Measurements from ENCODE around the gene ZFY.

ZFY gene

DNA sequence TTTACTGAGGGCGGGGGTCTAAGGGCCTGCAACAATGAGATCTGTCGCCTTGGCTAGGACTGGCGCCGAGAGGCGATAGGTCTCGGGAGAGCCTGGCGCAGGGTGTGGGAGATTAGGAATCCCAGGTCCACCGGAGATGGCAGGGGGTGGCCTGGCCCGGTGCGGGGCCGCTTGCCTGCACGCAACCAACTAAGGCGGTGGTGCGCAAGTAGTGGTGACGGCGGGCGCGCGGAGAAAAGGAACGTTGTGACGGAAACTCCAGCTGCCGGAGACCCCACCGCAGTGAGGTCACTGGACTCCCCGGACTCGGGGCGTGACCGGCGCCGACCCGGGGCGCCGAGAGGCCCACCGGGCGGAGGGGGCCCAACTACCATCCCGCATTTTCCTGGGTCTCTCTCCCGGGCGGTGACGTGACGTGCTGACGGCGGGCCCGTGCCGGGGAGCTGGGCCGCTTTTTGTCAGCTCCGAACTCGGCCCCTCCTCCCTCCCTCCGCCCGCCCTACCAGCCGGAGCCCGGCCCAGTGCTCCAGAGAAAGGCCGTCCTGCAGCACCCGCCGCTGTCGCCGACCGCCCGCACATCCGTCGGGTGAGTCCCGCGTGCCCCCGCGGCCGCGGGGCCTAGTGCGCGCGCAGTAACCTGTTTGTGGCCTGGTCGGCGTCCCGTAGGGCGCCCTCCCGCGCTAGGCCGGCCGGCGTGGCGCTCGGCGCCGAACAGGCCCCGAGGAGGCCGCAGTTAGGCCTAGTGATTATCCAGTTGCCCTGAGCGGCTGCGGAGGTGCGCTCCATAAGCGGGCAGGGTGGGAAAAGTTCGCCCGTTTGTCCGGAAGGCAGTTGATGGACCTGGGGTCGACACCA lies at the start of gene ZFY:
Gene ZFY, plus strand, starts transcription at position 521 of the 855 bp plus-strand sequence. CDS start 18,556 bp downstream, outside the sequence.
- peak; percentile 73 for DNase-seq

DNA sequence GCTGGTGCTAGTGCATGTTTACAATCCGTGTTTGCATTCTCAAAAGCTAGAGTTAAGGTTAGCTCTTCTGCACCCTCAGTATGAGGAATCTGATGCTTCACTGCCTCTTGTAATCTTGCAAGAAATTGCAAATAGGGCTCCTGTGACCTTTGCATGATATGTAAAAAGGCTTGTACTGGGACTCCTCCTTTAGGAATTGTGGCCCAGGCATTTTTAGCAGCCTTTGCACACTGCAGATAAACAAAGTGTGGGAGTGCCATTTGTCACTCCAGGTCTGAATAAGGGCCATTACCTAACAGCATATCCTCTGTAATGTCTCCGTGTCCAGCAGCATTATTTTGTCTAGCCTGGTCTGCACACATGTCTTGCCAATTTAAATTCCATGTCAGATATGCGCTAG lies 49.3 kb upstream of the ZFY start:
- no peak for DNase-seq

DNA sequence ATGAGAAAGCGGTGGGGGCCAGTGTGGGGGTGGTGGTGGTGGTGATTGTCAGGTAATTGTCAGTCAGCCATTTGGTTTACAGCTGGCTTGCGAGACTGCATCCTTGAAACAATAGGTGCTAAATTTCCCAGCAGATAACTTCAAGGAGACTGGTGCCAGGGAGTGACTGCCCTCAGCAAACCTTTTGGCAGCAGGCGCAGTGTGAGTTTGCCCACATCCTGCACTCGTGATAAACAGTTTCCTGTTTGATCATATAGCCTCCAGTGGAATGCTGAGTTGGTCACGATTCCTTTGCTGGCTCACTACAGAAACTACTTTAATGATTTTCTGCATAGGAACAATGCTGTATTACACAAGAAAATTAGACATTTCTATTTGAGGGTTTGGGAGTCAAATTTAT lies 47.8 kb upstream of the ZFY start:
- peak; percentile 48 for DNase-seq

DNA sequence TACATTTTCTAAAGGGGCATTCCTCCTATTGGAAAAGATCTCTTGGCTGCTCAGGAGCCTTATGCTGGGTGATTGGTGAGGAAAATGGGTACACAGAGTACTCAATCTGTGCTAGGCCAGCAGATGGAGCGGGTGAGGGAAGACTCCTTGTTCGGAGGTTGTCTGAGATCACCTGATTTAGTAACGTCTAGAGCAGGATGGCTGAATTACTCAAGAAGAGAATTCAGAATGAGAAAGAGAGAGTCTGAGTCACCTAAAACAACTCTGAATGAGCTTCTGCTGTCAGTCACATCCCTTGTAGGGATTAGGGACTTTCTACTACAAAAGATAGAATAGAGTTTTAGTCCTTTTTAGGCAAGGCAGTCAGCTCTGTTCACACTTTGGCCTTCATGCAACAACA lies 47.2 kb upstream of the ZFY start:
- DNase-seq: peak; percentile 41

DNA sequence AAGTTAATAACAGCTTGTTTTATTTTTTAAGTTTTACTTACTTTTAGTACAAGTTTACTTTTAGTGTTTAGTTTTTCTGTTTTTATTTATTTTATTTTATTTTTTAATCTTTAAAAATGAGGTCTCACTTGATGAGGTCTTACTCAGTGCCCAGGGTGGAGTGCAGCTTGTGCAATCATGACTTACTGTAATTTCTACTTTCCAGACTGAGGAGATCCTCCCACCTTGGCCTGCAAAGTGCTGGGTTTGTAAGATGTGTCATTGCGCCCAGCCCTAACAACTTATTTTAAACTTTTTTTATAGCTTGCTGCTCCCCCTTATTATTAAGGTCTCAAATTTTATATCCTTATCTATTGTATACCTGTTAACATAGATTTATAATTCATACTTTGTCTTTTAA lies 41.7 kb upstream of the ZFY start:
- no peak for DNase-seq

DNA sequence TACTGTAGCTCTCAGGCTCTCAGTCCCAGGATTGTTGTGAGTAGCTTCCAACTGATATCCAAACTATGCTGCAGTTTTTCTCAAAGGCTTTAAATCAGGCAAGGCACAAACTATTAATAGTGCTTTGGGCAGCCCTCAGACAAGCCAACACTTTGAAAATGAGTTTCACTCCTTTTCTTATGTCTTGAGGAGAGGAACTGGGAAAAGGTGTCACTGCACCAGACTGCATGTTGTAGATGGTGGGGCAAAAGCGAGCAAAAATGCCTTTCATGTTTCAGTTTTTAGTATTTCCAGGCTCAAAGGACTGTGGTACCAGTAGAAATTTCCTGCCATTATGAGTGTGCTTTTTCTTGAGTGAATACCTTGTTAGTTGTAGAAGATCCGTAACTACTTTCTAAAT lies 39.1 kb upstream of the ZFY start:
- no peak for DNase-seq

DNA sequence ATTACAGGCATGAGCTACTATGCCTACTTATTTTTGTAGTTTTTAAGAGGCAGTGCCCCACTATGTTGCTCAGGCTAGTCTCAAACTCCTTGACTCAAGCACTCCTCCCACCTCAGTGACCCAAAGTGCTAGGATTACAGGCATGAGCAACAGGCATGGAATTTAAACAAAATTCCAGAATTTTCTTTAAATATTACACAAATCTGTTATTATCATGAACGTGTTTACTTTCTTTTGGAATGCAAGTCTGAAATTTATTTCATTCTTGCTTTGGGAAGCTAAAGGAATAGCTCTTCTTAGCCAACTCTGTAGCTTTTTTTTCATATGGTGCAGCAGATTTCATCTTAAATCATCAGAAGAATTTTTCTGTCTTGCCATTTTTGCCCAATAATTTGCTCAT lies 27.8 kb upstream of the ZFY start:
- no peak for DNase-seq

DNA sequence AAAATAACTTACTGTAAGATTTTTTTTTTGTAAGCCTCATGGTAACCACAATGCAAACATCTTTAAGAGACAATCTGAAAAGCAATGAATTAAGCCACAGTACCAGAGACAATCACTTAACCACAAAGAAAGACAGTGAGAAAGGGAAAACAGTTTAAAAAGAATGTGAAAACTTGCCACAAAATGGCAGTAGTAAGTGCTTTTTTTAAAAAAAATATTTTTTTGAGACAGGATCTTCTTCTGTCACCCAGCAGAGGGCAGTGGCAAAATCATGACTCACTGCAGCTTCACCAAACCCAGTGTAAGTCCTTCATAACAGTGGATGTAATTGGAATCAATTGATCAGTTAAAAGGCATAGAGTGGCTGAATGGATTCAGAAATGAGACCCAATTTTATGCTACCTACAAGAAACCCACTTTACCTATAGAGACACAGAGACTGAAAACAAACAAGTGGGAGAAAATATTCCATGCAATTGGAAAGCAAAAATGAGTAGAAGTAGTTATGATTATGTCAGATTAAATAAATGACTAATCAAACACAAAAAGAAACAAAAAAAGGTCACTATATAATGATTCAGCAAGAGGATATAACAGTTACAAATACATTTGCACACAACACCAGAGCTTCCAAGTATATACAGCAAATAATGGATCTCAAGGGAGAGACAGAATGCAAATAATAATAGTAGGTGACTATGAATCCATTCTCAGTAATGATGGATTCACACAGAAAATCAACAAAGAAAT lies 21.9 kb upstream of the ZFY start:
- DNase-seq: peak; percentile 44

DNA sequence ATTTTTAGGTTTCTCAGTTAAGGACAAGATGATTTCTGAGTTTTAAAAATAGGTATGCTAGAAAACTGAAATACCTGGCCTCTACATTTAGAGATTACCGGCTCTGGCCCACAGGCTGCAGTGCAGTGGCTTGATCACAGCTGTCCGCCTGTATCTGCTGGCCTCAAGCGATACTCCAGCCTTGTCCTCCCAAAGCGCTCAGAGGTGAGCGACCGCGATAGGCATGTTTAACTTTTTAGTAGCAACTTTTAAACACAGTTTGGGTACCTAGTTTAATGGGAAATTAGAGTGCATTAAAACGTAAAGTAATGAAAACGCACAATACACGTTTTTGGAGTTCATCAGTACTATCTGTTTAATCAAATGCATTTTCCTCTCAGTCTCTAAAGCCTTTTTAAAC lies 1.1 kb upstream of the ZFY start:
- DNase-seq: no peak

DNA sequence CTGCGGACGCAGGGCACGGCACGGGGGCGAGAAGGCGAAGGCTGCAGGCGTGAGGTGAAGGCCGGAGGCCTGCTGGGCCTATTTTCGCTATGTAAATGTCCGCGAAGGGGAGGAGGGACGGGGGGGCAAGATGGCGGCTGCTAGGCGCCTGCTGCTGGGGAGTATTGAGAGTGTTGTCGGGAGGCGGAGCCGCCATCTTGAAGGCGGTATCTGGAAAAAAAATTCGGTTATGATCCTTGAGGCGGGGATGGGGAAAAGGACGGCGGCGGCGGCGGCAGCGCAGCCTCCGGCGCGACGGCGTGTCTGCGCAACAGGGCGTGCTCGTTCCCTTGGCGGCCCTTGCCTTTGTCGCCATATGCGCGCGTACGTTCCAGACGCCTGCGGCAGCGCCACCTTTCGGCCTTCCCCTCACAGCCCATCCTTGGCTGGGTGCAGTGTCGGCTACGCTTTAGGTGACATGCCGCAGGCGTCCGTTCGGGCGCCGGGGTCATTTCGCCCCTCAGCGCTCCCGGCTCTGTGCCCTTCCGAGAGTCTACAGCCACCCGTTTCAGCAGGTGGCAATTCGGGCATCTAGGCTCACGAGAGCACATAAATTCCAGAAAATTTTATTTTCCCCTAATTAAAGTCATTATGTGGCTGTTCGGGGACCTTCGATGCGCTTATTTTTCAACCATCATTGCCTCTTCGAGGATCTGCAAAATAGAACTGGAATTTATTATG lies 695 bp downstream of the ZFY start:
- peak; percentile 91 for DNase-seq

DNA sequence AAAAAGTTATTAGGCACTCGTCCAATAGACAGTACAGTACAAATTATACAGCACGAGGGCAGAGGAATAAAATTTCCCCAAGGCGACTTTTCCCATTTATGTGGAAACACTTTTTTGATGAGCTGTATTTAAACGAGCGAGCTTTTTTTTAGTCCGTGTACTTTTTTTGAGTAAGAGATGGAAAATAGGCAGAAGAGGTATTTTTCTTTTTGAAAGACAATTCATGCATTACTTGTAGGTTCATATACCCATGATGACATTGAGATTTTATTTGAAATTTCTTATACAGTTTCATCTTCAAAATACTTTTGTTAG lies 1.2 kb downstream of the ZFY start:
- DNase-seq: no peak

DNA sequence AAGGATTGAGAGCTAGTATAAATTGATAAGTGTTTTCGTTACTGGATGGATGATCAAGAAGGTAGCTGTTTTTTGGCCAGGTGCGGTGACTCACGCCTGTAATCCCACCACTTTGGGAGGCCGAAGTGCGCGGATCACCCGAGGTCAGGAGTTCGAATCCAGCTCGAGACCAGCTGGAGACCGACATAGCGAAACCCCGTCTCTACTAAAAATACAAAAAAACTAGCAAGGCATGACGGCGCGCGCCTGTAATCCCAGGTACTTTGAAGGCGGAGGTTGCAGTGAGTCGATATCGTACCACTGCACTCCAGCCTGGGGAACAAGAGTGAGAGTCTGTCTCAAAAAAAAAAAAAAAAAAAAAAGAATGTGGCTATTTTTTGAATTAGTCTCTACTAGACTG lies 2.0 kb downstream of the ZFY start:
- DNase-seq: peak; percentile 11

DNA sequence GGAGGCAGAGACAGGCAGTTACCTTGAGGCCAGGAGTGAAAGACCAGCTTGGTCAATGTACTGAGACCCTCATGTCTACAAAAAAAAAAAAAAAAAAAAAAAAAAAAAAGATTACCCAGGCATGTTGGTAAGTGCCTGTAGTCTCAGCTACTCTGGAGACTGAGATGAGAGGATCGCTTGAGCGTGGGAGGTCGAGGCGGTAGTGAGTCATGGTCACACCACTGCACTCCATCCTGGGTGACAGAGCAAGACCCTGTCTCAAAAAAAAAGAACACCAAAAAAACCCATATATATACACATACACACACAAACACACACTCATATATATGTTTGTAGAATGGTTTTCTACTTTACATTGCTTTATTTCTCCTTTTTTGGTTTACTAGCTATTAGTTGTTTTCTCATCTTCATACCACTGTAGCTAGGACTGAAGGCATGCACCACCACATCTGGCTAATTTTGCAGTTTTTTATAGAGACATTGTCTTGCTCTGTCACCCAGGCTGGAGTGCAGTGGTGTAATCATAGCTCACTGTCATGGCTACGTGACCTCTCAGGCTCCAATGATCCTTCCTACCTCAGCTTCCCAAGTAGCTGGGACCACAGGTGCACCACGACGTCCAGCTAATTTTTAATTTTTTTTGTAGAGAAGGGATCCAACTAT lies 14.5 kb downstream of the ZFY start:
- peak; percentile 55 for DNase-seq

DNA sequence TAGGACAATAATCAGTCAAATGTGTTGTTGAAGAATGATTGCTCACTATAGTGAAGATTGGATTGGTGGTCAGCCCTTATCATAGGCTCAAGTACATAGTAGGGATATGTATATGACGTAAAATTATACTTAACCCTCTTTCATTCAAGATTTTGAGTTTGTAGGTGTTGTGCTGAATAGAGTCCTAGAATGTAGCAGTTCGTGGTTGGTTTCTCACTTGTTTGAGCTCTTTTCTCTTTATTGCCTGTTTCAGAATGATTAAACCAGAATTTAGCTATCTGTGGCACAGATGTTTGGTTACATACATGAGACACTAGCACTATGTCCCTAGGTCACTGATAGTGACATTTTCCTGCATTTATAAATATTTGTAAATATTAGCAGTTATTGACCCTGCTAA lies 15.5 kb downstream of the ZFY start:
- no peak for DNase-seq

DNA sequence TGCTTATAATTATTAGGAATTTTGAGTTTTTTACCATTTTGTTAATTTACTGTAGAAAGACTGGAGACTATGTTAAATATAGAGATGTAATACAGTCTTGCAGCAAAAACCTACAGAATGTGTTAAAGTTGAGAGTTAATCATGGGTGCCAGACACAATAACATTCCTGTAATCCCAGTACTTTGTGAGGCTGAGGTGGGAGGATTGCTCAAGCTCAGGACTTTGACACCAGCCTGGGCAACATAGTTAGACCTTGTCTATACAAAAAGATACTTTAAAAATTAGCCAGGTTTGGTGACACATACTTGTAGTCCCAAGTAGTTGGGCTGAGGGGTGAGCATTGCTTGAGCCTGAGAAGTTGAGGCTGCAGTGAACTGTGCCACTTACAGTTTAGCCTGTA lies 17.7 kb downstream of the ZFY start:
- DNase-seq: no peak

DNA sequence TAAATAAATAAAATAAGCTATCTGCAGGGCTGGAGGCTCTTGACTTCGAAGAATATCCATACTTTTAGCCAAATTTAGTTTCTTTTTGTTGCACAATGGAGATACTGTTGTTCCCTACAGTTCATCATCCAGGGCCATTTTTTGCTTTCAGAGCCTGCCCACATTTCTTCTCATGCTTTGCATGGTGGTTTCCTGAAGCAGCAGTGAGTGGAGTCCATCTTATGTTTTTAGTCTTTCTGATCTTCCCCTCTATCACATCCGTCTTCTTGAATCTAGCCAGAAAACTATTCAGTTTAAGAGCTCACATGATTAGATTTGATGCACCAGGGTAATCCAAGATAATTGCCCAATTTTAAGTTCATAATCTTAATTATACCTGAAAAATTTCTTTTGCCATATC lies 19.6 kb downstream of the ZFY start:
- DNase-seq: no peak

DNA sequence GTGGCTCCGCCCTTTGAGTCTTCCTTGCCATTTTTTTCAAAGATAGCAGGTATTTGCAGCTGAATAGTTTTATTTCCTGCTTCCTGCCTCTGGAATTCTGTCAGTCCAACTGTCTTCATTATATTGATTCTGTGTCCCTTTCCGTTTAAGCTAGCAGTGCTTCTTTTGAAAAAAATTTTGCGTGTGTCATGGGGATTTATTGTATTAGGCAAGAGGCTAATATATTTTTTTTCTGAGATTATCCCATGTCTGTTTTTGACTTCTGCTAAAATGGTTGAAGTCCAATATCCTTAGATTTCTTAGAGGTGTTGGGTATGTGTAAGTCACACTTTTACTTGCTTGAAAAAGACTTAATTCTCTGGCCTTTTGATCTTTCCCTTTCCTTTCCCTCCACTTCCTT lies 20.4 kb downstream of the ZFY start:
- DNase-seq: no peak

DNA sequence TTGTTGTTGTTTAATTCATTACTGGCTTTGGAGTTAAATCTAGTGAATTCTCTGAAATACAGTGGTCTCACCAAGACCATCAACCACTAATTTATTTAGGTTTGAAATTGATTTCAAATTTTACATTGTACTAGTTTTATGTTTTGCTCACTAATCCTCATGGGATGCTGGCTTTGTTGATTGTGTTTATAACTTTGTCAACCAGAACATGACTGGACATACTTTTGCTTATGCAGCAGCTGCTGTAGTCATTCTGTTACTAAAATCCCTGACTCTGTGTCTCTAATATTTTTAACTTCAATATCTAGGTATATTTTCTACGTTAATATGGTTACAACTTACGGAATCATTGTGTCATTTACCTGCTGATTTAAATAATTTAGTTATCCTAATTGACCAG lies 26.9 kb downstream of the ZFY start:
- no peak for DNase-seq

DNA sequence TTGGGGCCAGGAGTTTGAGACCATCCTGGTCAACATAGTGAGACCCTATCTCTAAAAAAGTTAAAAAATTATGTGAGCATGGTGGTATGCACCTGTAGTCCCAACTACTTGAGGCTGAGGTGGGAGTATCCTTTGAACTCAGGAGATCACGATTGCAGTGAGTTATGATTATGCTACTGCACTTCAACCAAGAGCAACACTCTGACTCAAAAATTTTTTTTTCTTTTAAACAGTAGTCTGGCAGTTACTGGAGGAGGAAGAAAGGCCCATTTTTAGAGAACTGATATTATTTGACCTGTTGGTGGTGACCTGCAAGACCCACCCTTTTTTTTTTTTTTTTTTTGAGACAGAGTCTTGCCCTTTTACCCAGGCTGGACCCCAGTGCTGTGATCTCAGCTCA lies 29.6 kb downstream of the ZFY start:
- no peak for DNase-seq

DNA sequence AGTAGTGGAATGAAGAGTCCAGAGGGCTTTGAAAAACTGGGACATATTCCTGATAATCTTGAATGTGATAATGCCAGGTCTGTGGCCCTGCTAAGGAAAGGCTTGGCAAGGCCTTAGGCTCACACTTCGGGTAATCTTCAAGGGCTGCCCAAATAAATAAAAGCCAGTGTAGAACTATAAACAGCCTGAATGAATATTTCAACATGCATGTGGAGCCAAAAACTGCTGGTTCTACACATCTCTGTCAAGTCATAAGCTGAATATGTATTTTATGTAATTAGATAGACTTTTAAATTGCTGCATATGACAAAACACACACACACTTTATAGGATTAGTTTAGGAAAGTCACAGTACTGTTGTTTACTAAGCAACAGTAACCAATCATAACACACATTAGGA lies 30.4 kb downstream of the ZFY start:
- DNase-seq: no peak

DNA sequence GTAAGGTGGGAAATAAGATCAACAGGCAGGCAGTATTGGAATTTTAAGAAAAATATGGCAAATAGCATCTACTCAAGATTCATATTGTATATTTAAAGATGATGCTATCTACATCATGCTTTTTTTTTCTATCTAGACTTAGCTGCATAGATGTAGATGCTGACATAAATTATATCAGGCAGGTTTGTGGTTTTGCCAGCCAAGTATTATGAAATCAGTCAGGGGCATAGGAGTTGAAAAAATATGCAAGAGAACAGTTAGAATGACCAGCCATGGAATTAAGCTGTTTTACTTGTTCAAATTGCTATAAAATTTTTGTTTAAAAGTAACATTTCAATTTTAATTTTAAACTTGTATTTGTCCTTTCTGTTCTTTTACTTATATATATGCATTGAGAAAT lies 34.4 kb downstream of the ZFY start:
- DNase-seq: no peak

DNA sequence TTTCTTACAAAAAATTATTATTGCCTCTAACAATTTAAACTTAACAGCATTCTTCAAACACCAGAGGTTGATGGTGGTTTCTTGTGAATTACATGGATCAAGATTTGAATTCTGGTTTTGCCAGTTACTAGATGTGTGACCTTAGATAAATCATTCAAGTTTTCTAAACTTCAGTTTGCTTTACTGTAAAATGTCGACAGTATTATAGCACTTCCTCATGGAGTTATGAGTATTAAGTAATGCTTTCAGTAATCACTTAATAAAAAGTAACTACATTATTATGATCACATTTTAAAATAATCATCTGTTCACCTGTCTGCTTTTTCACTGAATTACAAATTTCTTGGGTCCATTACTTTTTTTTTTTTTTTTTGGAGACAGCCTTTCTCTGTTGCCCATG lies 37.5 kb downstream of the ZFY start:
- no peak for DNase-seq

DNA sequence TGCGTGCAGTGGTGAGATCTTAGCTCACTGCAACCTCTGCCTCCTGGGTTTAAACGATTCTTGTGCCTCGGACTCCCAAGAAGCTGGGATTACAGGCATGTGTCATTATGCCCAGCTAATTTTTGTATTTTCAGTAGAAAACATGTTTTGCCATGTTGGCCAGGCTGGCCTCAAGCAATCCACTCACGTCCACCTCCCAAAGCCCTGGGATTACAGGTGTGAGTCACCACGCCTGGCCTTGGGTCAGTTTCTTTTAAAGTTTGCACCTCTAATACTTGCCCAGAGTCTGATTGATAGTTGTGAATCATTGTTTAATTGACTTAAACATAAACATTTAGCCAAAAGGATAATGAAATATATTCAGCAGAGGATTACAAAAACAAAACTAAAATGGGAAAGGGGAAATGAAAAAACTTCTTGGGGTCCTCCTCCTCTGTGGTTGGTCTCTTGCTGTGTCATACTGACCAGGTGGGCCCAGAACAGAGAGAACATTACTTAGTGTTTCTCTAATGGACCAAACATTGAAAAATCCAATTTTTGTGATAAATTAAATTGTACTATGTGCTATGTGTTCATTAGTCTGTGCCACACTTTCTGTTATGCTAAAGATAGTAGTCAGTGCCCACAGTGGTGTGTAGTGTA lies 38.0 kb downstream of the ZFY start:
- no peak for DNase-seq
